HL-60/S4 treated with retinoic acid at 250 ng/mL for 4 days and 3 days (cell line): ENCODE data around the gene CENPB.
"Not testable (repeated sequence)": the region's sequence is repeated elsewhere in the genome, so short reads cannot be mapped to it uniquely, and the experiment has no call there.

Source experiments
- in situ Hi-C: fragments of 300-500 bp; cut with MboI; formaldehyde crosslinking; loops from 2 replicates; pipeline ENCODE4 v1.7.0; 2022; ENCODE audit warnings: low sequenced_read_pairs

Gene CENPB

DNA sequence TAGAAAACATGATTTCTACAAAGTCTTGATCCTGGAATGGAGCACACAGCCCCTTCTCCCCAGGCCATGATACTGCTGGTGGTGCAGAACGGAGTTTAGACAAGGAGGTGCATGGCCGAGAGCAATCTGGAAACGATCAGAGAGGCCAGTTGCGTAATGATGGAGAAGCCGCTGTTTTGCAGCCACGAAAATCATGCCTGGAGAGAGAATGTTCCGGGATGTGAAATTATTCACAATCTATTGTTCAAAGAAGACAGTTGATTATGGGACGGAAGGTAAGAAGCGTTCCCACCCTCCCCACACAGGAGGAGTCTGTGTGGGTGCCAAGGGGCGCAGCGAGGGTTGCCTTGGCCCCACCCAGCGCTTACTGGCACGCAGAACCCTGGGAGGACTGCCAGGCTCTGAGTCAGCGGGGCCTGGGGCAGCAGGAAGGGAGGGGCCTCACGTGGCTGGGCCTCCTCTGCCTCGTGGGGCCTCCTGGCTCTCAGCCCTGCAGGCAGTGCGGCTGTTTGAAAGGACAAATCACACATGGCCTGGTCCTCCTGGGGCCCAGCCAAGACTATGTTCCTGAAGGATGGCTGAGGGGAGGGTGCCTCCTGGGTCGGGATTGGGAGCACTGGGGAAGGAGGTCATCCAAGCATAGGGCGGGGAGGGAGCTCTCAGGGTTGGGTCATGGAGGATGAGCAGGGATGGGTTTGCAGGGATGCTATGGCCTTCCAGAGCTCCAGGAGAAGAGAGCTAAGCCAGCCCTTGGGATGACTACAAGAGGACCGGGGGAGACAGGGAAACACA, 25.1 kb upstream of the CENPB start:
- in situ Hi-C loops = no loop called here

DNA sequence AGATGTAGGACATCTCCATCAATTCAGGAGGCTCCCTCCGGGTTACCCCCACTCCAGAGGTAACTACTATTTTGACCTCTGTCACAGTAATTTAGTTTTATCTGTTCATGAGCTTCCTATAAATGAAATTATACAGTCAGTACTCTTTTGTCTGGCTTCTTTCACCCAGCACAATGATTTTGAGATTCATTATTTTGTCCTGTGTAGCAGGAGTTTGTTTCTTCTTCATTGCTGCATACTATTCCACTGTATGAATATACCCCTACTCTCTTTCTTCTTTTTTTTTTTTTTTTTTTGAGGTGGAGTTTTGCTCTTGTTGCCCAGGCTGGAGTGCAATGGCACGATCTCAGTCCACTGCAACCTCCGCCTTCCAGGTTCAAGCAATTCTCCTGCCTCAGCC, 22.0 kb upstream of the CENPB start:
- in situ Hi-C loops = no loop called here

DNA sequence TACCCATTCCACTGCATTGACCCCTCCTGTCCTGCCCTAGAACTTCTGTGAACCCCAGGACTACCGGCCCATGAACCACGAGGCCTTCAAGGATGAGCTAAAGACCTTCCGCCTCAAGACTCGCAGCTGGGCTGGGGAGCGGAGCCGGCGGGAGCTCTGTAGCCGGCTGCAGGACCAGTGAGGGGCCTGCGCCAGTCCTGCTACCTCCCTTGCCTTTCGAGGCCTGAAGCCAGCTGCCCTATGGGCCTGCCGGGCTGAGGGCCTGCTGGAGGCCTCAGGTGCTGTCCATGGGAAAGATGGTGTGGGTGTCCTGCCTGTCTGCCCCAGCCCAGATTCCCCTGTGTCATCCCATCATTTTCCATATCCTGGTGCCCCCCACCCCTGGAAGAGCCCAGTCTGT, 18.2 kb upstream of the CENPB start:
- in situ Hi-C loops = no loop called here

DNA sequence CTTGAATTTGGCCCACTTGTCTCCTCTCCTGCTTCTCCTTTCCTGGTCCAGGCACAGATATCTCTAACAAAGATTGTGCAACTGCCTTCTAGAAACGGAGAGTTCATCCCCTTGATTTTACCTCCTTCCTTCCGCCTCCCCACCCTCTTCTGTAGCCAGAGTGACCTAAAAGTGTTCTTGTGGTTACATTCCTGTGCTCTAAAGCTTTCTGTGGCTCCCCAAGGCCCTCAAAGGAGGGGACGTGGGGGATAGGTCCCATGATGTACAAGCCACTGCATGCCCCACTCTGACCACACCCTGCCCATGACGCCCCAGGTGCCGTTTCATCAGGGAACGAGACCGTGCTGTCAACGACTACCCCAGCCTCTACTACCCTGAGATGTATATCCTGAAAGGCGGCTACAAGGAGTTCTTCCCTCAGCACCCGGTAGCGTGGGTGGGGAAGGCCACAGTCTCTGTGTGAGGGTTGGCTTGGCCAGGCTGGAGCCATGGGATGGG, 17.8 kb upstream of the CENPB start:
- in situ Hi-C loops = no loop called here

DNA sequence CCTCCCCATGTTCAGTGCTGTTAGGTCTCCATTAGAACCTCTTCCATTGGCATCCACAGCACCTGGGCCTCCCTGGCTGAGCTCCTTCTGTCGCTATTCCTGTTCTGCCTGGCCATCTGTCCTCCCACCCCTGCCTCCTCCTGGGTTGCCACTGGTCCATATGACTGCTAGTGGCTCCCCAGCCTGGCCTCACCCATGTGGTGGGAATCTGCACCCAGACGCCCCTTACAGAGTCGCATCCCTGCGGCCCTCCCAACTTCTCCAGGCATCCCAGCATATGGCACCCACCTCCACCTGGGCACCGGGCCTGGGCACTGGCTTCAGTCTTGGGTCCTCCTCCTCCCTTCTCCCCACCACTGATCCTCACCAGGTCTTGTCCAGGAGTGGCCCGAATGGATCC, 17.3 kb upstream of the CENPB start:
- in situ Hi-C loops = no loop called here

DNA sequence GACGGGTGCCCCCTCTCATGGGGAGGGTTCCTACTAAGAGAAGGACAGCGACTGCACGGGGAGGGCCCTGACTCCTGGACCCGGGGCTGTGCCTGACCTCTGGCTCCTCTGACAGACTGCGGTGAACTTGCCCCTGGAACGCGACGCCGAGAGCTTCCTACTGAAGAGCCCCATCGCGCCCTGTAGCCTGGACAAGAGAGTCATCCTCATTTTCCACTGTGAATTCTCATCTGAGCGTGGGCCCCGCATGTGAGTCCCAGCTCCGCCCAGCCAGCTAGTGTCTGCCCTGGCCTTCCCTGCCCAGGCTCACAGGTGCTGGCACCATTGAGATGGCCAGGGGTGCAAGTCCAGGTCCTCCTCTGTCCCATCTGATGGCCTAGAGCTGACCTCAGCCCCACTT, 16.7 kb upstream of the CENPB start:
- in situ Hi-C loops = no loop called here

DNA sequence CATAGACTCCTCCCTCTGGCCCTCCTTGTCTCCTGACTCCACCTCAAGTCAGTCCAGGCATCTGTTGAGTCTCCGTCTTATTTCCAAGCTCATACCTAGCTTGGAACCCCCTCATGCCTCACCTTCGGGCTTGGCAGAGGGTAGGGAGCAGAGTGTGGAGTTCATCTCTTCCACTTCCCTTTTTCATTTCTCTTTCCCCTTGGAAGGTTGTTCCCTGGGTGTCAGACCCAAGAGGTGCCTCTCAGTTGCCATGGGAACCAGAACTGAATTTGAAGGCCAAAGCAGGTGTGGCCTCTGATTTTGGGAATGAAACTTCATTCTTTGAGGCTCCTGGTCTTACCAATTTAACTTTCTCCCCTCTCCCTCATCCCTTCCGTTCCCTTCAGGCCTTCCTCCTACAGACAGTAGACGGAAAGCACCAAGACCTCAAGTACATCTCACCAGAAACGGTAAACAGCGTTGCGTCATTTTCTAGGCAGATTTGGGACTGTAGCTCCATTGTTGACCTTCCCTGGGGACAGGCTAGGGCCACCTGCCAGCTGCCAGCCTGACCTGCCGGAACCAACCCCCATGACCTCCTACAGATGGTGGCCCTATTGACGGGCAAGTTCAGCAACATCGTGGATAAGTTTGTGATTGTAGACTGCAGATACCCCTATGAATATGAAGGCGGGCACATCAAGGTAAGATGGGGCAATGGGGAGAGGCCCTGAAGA, 16.1 kb upstream of the CENPB start:
- in situ Hi-C loops = no loop called here

DNA sequence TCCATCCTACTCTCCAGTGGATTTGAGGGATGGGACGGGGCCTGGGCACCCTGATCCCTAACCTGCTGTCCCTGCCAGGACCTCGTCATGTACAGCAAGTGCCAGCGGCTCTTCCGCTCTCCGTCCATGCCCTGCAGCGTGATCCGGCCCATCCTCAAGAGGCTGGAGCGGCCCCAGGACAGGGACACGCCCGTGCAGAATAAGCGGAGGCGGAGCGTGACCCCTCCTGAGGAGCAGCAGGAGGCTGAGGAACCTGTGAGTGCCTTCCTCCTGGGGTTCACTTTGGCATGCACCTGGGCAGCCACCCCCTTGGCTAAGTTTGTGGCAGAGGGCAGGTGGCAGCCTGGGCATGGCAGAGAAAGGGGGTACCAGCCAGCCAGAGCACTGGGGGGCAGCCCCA, 15.3 kb upstream of the CENPB start:
- in situ Hi-C loops = no loop called here

DNA sequence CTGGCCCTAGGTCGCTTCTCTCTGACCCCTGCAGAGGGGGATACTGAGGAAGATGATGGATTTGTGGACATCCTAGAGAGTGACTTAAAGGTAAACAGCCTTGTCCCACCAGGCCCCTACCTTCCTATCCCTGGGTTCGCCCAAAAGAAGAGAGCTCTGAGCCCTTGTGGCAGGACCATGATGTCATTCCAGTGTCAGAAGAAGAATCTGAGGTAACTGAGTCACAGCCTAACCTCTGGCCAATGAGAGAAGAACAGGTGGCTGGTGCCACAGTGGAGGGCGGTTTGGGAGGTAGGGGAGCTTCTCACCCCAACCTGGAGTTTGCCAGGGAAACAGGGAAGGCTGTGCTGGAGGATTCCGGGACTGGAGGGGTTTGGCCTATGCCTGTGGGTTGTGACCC, 14.8 kb upstream of the CENPB start:
- in situ Hi-C loops = no loop called here

DNA sequence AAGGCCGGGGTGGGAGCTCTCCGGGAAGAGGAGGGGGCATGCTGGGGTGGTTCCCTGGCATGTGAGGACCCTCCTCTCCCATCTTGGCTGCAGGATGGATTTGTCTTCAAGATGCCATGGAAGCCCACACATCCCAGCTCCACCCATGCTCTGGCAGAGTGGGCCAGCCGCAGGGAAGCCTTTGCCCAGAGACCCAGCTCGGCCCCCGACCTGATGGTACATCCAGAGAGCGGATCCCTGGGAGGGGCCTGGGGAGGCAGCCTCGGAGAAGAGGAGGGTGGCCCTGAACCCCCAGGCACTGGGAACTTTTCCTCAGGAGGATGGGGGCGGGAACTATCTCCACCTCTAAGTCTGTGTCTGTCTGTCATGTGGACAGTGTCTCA, 14.3 kb upstream of the CENPB start:
- in situ Hi-C loops = no loop called here

DNA sequence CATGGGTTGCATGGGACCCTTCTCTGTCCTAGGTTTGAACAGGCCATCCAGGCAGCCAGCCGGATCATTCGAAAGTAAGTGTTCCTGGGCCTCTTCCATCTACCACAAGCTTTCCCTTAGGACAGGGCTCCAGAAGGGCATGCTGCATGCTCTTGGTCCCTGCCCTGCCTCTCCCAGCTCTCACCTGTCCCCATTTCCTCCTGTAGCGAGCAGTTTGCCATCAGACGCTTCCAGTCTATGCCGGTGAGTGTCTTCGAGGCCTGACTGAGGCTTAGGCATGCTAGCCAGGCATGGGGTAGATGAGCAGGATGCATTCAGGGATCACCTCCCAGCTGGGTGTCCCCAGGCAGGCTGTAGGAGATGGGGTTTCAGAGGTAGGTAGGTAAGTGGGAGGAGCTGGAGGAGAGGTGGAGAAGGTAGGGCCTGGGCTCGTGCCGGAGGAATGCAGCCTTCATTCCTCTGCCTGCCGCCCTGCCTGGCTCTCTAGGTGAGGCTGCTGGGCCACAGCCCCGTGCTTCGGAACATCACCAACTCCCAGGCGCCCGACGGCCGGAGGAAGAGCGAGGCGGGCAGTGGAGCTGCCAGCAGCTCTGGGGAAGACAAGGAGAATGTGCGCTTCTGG, 13.8 kb upstream of the CENPB start:
- in situ Hi-C loops = no loop called here

DNA sequence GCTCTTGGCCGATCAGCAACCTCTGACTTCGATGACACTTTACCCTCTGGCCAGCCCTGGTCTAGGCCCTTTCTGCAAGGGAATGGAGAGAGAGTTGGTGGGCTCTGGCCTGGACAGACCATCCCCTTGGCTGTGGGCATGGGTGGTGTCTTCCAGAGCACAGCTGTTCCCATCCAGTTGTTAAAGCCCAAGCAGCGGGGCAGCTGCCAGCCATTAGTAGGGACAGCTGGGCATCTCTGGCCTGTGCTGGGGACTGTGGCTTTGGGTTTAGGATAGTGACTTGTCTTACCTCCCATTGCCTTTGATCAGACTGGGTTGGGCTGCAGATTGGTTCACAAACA, 12.3 kb upstream of the CENPB start:
- in situ Hi-C loops = no loop called here

DNA sequence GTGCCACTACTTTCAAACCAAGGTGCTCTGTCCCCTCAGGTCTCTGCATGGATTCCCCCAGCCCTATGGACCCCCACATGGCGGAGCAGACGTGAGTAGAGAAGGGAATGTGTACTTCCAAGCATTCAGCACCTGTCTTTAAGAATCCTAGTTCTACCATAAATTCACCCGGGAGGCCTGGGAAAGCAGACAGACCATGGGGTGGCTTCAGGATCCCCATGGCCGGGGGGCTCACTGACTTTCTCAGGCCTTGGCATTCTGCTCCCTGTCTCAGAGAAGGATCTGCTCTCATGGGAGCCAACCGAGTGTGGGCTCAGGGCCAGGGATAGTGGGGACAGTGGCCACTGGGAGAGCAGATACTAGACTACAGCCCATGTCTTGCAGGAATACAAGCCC, 11.8 kb upstream of the CENPB start:
- in situ Hi-C loops = no loop called here

DNA sequence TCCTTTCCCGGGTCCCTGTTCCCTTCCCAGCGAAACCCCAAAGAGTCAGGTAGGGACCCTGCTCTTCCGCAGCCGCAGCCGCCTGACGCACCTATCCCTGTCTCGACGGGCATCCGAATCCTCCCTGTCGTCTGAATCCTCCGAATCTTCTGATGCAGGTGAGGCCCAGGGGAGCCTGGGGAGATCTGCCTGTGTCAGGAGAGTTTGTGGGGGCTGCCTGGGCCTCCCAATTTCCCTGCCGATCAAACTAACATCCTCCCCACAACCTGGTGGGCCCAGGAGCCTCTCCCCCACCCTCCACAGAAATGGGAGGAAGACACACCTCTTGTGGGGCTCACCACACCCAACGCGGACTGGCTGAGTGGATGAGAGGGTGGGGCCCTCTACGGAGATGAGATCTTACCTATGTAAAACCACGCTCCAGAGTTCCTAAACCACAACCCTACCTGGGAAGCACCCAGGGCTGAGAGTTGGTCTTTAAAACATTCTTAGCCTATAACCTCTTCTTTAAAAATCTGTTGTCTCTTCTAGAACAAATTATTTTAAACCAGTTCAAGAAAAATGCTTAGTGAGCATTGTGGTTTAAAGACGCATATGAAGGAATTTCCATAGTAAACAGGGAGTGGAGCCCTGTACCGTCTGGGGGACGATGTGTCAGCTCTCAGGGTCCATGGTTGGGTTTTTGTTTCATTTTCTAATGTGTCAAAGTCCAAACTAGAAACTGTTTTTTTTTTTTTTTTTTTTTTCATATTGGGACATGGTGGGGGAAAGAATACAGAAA, 11.2 kb upstream of the CENPB start:
- in situ Hi-C loops = no loop called here

DNA sequence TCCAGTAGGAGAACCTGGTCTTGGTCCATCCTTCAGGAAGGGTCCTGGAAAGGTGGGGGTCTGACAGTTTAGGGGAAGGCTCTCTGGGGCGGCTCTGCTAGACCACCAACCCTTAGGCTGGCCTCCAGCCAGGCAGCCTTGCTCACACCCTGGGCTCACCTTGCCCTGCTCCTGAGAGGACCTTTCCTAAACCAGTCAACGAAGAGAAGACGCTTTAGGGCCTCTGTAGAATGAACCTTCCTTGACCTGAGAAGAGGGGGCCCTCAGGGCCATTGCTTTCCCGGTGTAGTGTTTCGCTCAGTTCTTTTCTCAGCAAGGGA, 10.6 kb upstream of the CENPB start:
- in situ Hi-C loops = no loop called here

DNA sequence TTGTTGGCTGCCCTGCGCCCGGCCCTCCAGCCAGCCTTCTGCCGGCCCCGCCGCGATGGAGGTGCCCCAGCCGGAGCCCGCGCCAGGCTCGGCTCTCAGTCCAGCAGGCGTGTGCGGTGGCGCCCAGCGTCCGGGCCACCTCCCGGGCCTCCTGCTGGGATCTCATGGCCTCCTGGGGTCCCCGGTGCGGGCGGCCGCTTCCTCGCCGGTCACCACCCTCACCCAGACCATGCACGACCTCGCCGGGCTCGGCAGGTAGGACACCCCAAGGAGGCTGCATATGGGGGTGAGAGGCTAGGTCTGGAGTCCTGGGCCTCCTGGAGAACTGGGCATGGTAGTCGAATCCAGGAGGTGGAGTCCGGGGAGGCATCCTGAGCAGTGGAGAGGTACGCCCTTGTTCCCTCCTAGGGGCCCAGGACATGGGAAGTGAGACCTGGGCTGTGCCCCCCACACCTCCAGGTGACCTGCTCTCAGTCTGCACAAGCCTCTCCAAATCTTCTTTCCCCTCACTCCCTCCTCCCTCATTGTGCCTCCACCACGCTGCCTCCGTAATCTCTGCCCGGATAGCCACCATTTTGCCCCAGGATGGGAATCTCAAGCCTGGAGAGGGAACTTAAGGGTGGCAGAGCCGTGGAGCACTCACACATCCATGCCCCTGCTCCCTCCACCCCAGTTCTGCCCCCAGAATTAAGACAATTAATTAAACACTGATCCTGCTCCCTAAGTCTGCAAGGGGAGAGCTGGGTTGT, 10.1 kb upstream of the CENPB start:
- in situ Hi-C loops = no loop called here

DNA sequence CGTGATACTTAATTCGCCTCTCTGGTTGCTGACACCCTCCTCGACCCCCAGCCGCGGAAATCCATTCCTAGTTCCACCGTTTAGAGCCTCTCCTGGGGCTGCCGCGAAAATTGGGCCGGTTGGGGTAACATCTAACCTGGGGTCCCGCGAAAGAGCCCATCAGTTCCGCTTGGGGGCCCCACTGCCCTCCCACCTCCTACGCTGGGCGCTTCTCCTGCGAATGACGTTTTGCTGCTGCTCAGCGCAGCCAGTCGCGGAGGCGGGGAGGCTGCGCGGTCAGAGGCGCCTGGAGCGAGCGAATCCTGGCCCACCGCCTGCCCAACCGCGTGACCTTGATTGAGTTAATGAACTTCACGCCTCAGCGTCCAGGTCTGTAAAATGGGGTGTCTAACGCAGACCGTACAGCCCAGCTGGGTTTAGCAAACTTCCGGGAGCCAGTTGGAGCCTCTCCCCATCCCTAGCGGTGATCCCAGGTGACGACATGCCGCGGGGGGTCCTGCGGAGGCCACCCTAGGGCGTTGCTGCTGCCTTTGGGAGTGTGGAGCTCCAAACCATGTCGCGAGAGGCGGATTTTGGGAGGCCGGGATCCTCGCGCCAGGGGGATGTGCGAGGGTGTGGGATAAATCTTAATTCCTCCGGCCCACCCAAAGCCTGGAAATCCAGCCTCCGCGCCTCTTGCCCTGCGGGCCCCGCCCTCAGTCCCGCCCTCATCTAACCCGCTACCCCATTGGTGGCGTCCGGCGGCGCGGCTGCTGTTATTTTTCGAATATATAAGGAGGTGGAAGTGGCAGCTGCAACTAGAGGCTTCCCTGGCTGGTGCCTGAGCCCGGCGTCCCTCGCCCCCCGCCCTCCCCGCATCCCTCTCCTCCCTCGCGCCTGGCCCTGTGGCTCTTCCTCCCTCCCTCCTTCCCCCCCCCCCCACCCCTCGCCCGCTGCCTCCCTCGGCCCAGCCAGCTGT, 9.2 kb upstream of the CENPB start, which contains the start of gene CDC25B:
CDC25B (plus strand) TSS at position 800 of the 958 bp plus-strand sequence. CDS start 222 bp downstream, outside the sequence.
- in situ Hi-C loops = no loop called here

DNA sequence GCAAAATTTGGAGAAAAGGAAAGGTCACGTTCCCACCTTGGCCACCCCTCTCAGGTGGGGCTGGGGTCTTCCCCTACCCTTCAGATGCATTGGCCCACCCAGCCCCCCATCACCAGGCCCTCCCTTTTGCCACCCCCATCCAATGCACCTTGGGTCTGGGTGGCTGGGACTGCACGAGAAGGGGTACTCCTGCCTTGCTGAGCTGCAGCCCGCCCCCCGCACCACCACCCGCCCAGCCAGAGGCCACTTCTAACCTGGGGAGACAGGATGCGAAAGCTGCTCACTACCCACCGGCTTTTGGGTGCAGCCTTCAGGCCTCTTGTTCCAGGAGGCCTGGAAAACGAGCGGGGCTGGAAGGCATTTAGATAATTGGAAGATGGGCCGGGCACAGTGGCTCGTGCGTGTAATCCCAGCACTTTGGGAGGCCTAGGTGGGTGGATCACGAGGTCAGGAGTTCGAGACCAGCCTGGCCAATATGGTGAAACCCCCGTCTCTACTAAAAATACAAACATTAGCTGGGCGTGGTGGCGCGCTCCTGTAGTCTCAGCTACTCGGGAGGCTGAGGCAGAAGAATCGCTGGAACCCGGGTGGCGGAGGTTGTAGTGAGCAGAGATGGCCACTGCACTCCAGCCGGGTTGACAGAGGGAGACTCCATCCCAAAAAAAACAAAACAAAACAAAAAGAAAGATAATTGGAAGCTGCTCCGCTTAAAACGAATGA, 8.3 kb upstream of the CENPB start:
- in situ Hi-C loops = no loop called here

DNA sequence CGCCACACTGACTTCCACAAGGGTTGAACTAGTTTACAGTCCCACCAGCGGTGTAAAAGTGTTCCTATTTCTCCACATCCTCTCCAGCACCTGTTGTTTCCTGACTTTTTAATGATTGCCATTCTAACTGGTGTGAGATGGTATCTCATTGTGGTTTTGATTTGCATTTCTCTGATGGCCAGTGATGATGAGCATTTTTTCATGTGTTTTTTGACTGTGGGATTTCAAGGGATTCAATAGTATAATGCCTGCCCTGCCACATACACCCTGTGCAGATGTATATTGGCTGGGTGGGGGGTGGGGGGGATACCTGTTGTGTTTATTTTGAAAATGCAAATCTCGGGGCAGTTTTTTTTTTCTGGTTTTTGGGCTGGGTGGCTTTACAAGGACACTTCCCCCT, 7.6 kb upstream of the CENPB start:
- in situ Hi-C loops = not testable (repeated sequence)
